DND-41 (cell line): ENCODE measurements around the gene DHRSX.

ENCODE experiments used
- ATAC-seq: fragments of 200-7000 bp; cut with Tn5 transposase; 3 replicates; pipeline ENCODE4 v1.9.1; 2021; ENCODE audit warnings: low read depth; ENCODE audit not compliant: insufficient read depth
- DNase-seq: peaks from one replicate; pipeline ENCODE4 v3.0.0-alpha.2; 2020
- H2AFZ ChIP-seq: 2 replicates; pipeline ENCODE4 v1.6.0; 2012; ENCODE audit warnings: low read depth, low read length
- H3K27ac ChIP-seq: 2 replicates; pipeline ENCODE4 v1.5.1; 2012; ENCODE audit warnings: low read length, inconsistent platforms
- H3K27me3 ChIP-seq: fragments of 200-600 bp; sonication (generic); 2 replicates; pipeline ENCODE4 v1.6.0; 2012; ENCODE audit warnings: low read length, mild to moderate bottlenecking, inconsistent platforms; ENCODE audit not compliant: insufficient read depth, poor library complexity
- H3K36me3 ChIP-seq: 2 replicates; pipeline ENCODE4 v1.5.1; 2012; ENCODE audit warnings: low read length, inconsistent platforms; ENCODE audit not compliant: insufficient read depth
- H3K4me1 ChIP-seq: 2 replicates; pipeline ENCODE4 v1.5.1; 2012; ENCODE audit warnings: mild to moderate bottlenecking, low read length; ENCODE audit not compliant: insufficient read depth
- H3K4me2 ChIP-seq: 2 replicates; pipeline ENCODE4 v1.6.0; 2012; ENCODE audit warnings: mild to moderate bottlenecking, moderate library complexity, low read length, inconsistent platforms; ENCODE audit not compliant: insufficient read depth
- H3K4me3 ChIP-seq, 2 experiments: fragments of 200-600 bp in 1 of 2; shearing (Covaris generic) in 1 of 2; 2 replicates each; pipeline ENCODE4 v1.5.1; 2012 to 2016; ENCODE audit warnings: inconsistent platforms in 2 of 2, low read length in 2 of 2, mild to moderate bottlenecking in 2 of 2, low read depth in 1 of 2, moderate library complexity in 1 of 2
- H3K79me2 ChIP-seq: 2 replicates; pipeline ENCODE4 v1.6.0; 2012; ENCODE audit warnings: low read length, inconsistent platforms; ENCODE audit not compliant: insufficient read depth
- H3K9ac ChIP-seq: 2 replicates; pipeline ENCODE4 v1.6.0; 2012; ENCODE audit warnings: low read depth, mild to moderate bottlenecking, inconsistent platforms, low read length, moderate library complexity
- H3K9me3 ChIP-seq: 2 replicates; pipeline ENCODE4 v1.5.1; 2012; ENCODE audit warnings: low read length, moderate library complexity, mild to moderate bottlenecking, inconsistent platforms; ENCODE audit not compliant: insufficient read depth, severe bottlenecking
- H4K20me1 ChIP-seq: 2 replicates; pipeline ENCODE4 v1.6.0; 2012; ENCODE audit warnings: low read length; ENCODE audit not compliant: insufficient read depth
- EZH2 ChIP-seq: IDR thresholded peaks from 3 replicates; pipeline ENCODE4 v1.6.1; 2012; ENCODE audit warnings: borderline replicate concordance, low read depth, mild to moderate bottlenecking, moderate library complexity, low read length, inconsistent platforms; ENCODE audit not compliant: severe bottlenecking
- TF ChIP-seq, protein P1 (sequence below): IDR thresholded peaks from 2 replicates; pipeline ENCODE4 v1.5.1; 2012; ENCODE audit warnings: borderline replicate concordance, low read length, moderate library complexity, mild to moderate bottlenecking; ENCODE audit not compliant: poor library complexity, severe bottlenecking; ENCODE audit errors: extremely low read depth

DHRSX gene, protein sequence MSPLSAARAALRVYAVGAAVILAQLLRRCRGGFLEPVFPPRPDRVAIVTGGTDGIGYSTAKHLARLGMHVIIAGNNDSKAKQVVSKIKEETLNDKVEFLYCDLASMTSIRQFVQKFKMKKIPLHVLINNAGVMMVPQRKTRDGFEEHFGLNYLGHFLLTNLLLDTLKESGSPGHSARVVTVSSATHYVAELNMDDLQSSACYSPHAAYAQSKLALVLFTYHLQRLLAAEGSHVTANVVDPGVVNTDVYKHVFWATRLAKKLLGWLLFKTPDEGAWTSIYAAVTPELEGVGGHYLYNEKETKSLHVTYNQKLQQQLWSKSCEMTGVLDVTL

DNA sequence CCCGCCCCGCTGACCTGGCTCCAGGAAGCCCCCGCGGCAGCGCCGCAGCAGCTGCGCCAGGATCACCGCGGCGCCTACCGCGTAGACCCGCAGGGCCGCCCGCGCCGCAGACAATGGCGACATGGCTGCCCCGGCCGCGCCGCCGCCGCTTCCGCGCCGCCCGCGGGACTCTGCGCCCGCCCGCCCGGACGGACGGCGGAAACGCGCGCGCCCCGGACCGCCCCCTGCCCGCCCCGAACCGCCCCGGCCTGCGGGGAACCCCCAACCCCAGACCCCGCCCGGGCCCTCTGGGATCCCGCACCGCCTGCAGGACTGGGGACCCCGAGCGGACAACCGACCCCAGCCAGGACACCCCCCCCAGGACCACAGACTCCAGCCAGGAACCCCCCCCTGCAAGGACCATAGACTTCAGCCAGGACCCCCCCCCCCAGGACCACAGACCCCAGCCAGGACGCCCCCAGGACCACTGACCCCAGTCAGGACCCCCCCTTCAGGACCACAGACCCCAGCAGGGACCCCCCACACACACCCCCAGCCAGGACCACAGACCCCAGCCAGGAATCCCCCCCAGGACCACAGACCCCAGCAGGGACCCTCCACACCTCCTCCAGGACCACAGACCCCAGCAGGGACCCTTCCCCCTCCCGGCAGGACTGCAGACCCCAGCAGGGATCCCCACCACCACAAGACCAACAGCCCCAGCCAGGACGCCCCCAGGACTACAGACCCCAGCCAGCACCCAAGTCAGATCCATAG lies at the start of gene DHRSX, which contains the start of gene ZBED1:
Gene DHRSX, minus strand, starts transcription at position 174 of the 756 bp plus-strand sequence. Its CDS starts 51 bp downstream, at position 123.
Gene ZBED1, minus strand, starts transcription at position 174 of the 756 bp plus-strand sequence. CDS start 10,257 bp downstream, outside the sequence.
- Histone ChIP-seq H3K27me3 (no peaks in the 10 kb centered on the region), H3K9me3 (no peaks in the 10 kb centered on the region), H3K4me3 (peak within 1 kb of the TSS; percentile 93 to 96), H3K9ac (peak within 1 kb of the TSS; percentile 98), H3K4me1 (peaks cover 32% of the 10 kb centered on the region), H4K20me1 (no peaks in the 10 kb centered on the region), H2AFZ (peak within 1 kb of the TSS; percentile 88), H3K79me2 (peaks cover 43% of the 10 kb centered on the region), H3K27ac (peak within 1 kb of the TSS; percentile 80), H3K4me2 (peak within 1 kb of the TSS; percentile 89), H3K36me3 (peaks cover 7% of the 10 kb centered on the region)
- ATAC-seq (peak; percentile 65), DNase-seq (no peak)
- TF ChIP-seq, protein P1, sequence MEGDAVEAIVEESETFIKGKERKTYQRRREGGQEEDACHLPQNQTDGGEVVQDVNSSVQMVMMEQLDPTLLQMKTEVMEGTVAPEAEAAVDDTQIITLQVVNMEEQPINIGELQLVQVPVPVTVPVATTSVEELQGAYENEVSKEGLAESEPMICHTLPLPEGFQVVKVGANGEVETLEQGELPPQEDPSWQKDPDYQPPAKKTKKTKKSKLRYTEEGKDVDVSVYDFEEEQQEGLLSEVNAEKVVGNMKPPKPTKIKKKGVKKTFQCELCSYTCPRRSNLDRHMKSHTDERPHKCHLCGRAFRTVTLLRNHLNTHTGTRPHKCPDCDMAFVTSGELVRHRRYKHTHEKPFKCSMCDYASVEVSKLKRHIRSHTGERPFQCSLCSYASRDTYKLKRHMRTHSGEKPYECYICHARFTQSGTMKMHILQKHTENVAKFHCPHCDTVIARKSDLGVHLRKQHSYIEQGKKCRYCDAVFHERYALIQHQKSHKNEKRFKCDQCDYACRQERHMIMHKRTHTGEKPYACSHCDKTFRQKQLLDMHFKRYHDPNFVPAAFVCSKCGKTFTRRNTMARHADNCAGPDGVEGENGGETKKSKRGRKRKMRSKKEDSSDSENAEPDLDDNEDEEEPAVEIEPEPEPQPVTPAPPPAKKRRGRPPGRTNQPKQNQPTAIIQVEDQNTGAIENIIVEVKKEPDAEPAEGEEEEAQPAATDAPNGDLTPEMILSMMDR = no peak
- no peak for TF ChIP-seq EZH2

DNA sequence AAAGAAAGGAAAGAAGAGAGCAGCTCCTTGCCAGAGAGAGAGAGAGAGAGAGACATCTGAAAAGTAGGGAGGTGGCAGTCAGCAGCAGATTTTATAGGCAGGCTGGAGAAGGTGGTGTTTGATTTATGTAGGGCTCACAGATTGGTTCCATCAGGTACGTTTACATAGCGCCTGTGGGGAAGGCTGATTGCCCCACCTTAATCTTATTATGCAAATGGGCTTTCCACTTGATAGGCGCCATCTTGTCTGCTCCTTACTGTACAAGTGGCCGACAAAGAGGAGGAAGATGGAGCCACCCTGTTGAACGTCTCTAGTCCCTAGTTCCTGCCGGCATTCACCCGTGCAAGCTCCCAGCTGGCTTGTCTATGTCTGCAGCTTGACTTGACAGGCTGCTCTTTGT lies 49.1 kb upstream of the DHRSX start:
- no peaks in the 10 kb centered on the region; the same call in 1 of the 2 replicates for H3K4me1 ChIP-seq
- no peak for ATAC-seq
- no peaks in the 10 kb centered on the region for H3K36me3 ChIP-seq
- H2AFZ ChIP-seq = no peak overlapping the region
- TF ChIP-seq, protein P1 = no peak
- TF ChIP-seq EZH2 = no peak
- H3K9me3 ChIP-seq = peaks cover 1% of the 10 kb centered on the region
- no peak overlapping the region for H3K4me2 ChIP-seq
- H3K79me2 ChIP-seq = no peaks in the 10 kb centered on the region
- no peak overlapping the region for H3K27ac ChIP-seq
- H3K9ac ChIP-seq = no peak overlapping the region
- no peaks in the 10 kb centered on the region for H4K20me1 ChIP-seq
- no peaks in the 10 kb centered on the region for H3K27me3 ChIP-seq
- no peak overlapping the region for H3K4me3 ChIP-seq
- no peak for DNase-seq

DNA sequence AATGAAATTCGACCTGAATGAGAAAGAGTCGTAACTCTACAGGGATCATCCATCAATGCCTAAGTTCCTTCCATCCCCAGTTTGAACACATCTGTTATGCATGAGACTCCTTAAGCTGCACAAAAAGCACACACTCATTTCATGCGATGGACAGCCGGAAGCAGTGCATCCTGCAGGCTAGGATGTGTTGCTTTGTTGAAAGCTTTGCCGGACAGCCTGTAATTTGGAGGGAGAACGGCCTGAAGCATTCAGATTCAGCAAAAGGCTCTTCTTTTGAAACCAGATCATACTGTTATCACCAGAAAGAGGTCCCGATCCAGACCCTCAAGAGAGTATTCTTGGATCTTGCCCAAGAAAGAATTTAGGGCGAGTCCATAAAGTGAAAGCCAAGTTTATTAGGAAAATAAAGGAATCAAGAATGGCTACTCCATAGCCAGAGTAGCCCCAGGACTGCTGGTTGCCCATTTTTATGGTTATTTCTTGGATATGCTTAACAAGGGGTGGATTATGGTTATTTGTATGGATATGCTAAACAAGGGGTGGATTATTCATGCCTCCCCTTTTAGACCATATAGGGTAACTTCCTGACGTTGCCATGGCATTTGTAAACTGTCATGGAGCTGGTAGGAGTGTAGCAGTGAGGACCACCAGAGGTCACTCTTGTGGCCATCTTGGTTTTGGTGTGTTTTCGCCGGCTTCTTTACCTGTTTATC lies 48.1 kb upstream of the DHRSX start:
- TF ChIP-seq, protein P1 = peak; percentile 4
- TF ChIP-seq EZH2 = no peak
- H3K4me3 ChIP-seq = no peak overlapping the region

More for the DNA sequence above, 48.1 kb upstream of the DHRSX start:
- Histone ChIP-seq H4K20me1 (no peaks in the 10 kb centered on the region), H3K27me3 (no peaks in the 10 kb centered on the region), H3K9ac (no peak overlapping the region), H3K4me1 (no peaks in the 10 kb centered on the region; the same call in 1 of the 2 replicates), H2AFZ (no peak overlapping the region), H3K9me3 (peaks cover 1% of the 10 kb centered on the region), H3K79me2 (no peaks in the 10 kb centered on the region), H3K4me2 (no peak overlapping the region), H3K27ac (no peak overlapping the region), H3K36me3 (no peaks in the 10 kb centered on the region)
- DNase-seq = no peak
- ATAC-seq = no peak
